K562 (cell line): ENCODE measurements around the gene HPCAL1. TPM values are rescaled to one million over a fixed set of nuclear protein-coding genes. Genes with fewer than 3 reads are reported as not detected.

ENCODE experiments used
- ATAC-seq: fragments of 200-7000 bp; cut with Tn5 transposase; 3 replicates; pipeline ENCODE4 v1.9.1; 2020; ENCODE audit warnings: moderate library complexity
- BruUV-seq: library from RNA; stranded (reverse); fragments of 400-500 nt; replicated peaks from 2 replicates; lab custom pipeline; 2021; lab: Mats Ljungman, UMichigan
- CTCF ChIA-PET: fragments of 300-600 bp; formaldehyde crosslinking; extraction: SDS; loops from one replicate; lab custom pipeline; 2021; ENCODE audit warnings: low intra/inter-chr PET ratio; lab: Yijun Ruan, JAX
- POLR2A ChIA-PET: fragments of 300-600, 350-650 bp; sonication (Branson Sonifier 250); formaldehyde crosslinking; extraction: SDS; loops from one replicate; lab custom pipeline; 2021; ENCODE audit warnings: antibody characterized with exemption, inconsistent platforms; lab: Yijun Ruan, JAX
- DNase-seq, 4 experiments: peaks; one replicate each; pipeline versions ENCODE4 v3.0.0 to v3.0.0-alpha.2; 2011 to 2018; ENCODE audit warnings: low spot score in 3 of 4, mixed read lengths in 3 of 4; ENCODE audit errors: extremely low read depth in 1 of 4
- FAIRE-seq: peaks from 2 replicates; lab custom pipeline; 2011; peaks lifted over from hg19 to GRCh38; lab: Jason Lieb, UNC
- H2AFZ ChIP-seq: 2 replicates; pipeline ENCODE4 v1.6.0; 2011; ENCODE audit warnings: low read depth, low read length, control low read depth, inconsistent platforms
- H3K27ac ChIP-seq: fragments of 200-600 bp; 3 replicates; pipeline ENCODE4 v1.8.0; 2011; ENCODE audit warnings: low read depth, mild to moderate bottlenecking, control low read depth, inconsistent platforms, low read length, moderate library complexity, mixed read lengths; ENCODE audit errors: extremely low read depth
- H3K27me3 ChIP-seq, 2 experiments: fragments of 300-600 bp in 1 of 2; 2 replicates in 1 of 2; 3 replicates in 1 of 2; pipeline versions ENCODE4 v1.6.0 to v1.8.0; 2011; ENCODE audit warnings: inconsistent platforms in 2 of 2, low read length in 2 of 2, mild to moderate bottlenecking in 1 of 2, mixed read lengths in 1 of 2, moderate library complexity in 1 of 2; ENCODE audit not compliant: control insufficient read depth in 2 of 2, insufficient read depth in 2 of 2
- H3K36me3 ChIP-seq: fragments of 300-600 bp; 3 replicates; pipeline ENCODE4 v1.8.0; 2011; ENCODE audit warnings: mild to moderate bottlenecking, low read length, inconsistent platforms; ENCODE audit not compliant: control insufficient read depth, insufficient read depth
- H3K4me1 ChIP-seq, 2 experiments: fragments of 200-600 bp in 1 of 2; replicated peaks in 1 of 2; 2 replicates in 1 of 2; 3 replicates in 1 of 2; pipeline versions ENCODE4 v1.5.1 to v1.8.0; 2011; ENCODE audit warnings: inconsistent platforms in 2 of 2, low read length in 2 of 2, mild to moderate bottlenecking in 1 of 2, mixed read lengths in 1 of 2, moderate library complexity in 1 of 2; ENCODE audit not compliant: control insufficient read depth in 2 of 2, insufficient read depth in 2 of 2
- H3K4me2 ChIP-seq: 2 replicates; pipeline ENCODE4 v1.6.1; 2011; ENCODE audit warnings: low read length, control low read depth, inconsistent platforms, mixed read lengths; ENCODE audit not compliant: insufficient read depth
- H3K4me3 ChIP-seq: fragments of 200-600 bp; sonication (generic), shearing (Covaris generic); 2 replicates; pipeline ENCODE4 v1.5.1; 2016; ENCODE audit warnings: control low read depth, inconsistent platforms
- H3K79me2 ChIP-seq: fragments of 200-600 bp; 3 replicates; pipeline ENCODE4 v1.8.0; 2011; ENCODE audit warnings: low read length, inconsistent platforms; ENCODE audit not compliant: control insufficient read depth, insufficient read depth
- H3K9ac ChIP-seq, 2 experiments: 2 replicates each; pipeline versions ENCODE4 v1.6.0 to v1.6.1; 2011; ENCODE audit warnings: low read depth in 2 of 2, low read length in 2 of 2, control low read depth in 1 of 2, inconsistent platforms in 1 of 2, mild to moderate bottlenecking in 1 of 2, mixed read lengths in 1 of 2; ENCODE audit not compliant: insufficient read depth in 1 of 2
- H3K9me1 ChIP-seq: one replicate; pipeline ENCODE4 v1.6.0; 2011; ENCODE audit warnings: inconsistent platforms, mild to moderate bottlenecking, low read length, moderate library complexity; ENCODE audit not compliant: control insufficient read depth, insufficient read depth
- H3K9me3 ChIP-seq: replicated peaks from 2 replicates; pipeline ENCODE4 v1.5.1; 2011; ENCODE audit warnings: low read depth, low read length, inconsistent platforms; ENCODE audit not compliant: control insufficient read depth, insufficient read depth
- H4K20me1 ChIP-seq: replicated peaks from 2 replicates; pipeline ENCODE4 v1.6.1; 2011; ENCODE audit warnings: low read length, inconsistent platforms, mixed read lengths; ENCODE audit not compliant: control insufficient read depth, insufficient read depth
- HNRNPL ChIP-seq: fragments of 200-400 bp; formaldehyde crosslinking; IDR thresholded peaks from 2 replicates; pipeline ENCODE4 v1.6.1; 2017; ENCODE audit warnings: low read depth, mild to moderate bottlenecking, low read length
- KDM5B ChIP-seq: fragments of 200-600 bp; sonication (generic); IDR thresholded peaks from 2 replicates; pipeline ENCODE4 v1.6.1; 2012; ENCODE audit warnings: low read depth, mild to moderate bottlenecking, moderate library complexity, low read length, control low read depth, inconsistent platforms; ENCODE audit not compliant: insufficient replicate concordance
- NR2C2 ChIP-seq, 2 experiments: fragments of 200-800 bp in 1 of 2; sonication (Bioruptor generic) in 1 of 2; sonication (generic) in 1 of 2; formaldehyde crosslinking in 1 of 2; IDR thresholded peaks; 2 replicates each; pipeline versions ENCODE4 v1.6.1 to v1.8.0; 2016 to 2022; ENCODE audit warnings: mild to moderate bottlenecking in 1 of 2, missing compliant biosample characterization in 1 of 2, missing genetic modification characterization in 1 of 2, missing genetic modification reagents in 1 of 2
- TOE1 ChIP-seq, 2 experiments: fragments of 450-650 bp in 1 of 2; sonication (generic) in 1 of 2; formaldehyde crosslinking in 1 of 2; IDR thresholded peaks; 2 replicates each; pipeline versions ENCODE4 v1.7.1 to v1.8.0; 2016 to 2022; ENCODE audit warnings: borderline replicate concordance in 2 of 2, mild to moderate bottlenecking in 2 of 2, antibody characterized with exemption in 1 of 2, inconsistent platforms in 1 of 2, low read depth in 1 of 2, missing genetic modification reagents in 1 of 2, moderate library complexity in 1 of 2
- WGBS: fragments of 100-300 bp; shearing (Covaris generic); methylation state at CpG from one replicate; pipeline ENCODE4 v1.1.6; 2016; ENCODE audit warnings: low coverage, mixed read lengths; ENCODE audit not compliant: insufficient coverage; ENCODE audit errors: missing lambda C conversion rate; 5-methylcytosine and 5-hydroxymethylcytosine counted together
- in situ Hi-C: fragments of 300-500 bp; cut with MboI; formaldehyde crosslinking; loops from 4 replicates; pipeline ENCODE4 v1.15.0; 2018; ENCODE audit warnings: inconsistent platforms, mixed read lengths
- intact Hi-C: fragments of 100-400 bp; cut with micrococcal nuclease; formaldehyde crosslinking; loops from 2 replicates; pipeline ENCODE4 v1.14.2; 2022
- polyA plus RNA-seq, 8 experiments: library from polyadenylated mRNA; depleted of rRNA in 4 of 8; stranded (reverse) in 5 of 8; unstranded in 3 of 8; fragments of >200 nt; fragmentation: Nextera tagmentation in 2 of 8; fragmentation: Illumina TruSeq in 1 of 8; extraction: Ambion mirVana in 2 of 8; extraction: Trizol in 1 of 8; gene quantifications; 2 replicates each; pipeline versions ENCODE4 v1.2.1 to v1.2.3, GENCODE V29; 2011 to 2014; ENCODE audit warnings: inconsistent platforms in 1 of 8, missing spikeins in 1 of 8
- total RNA-seq, 7 experiments: library from RNA; depleted of rRNA in 6 of 7; stranded (reverse); fragments of >200 nt in 6 of 7; fragmentation: Illumina TruSeq in 2 of 7; extraction: Trizol in 2 of 7; gene quantifications; 2 replicates each; pipeline versions ENCODE4 v1.2.1 to v1.2.3, GENCODE V29; 2011 to 2021; ENCODE audit warnings: low replicate concordance in 1 of 7
- TF ChIP-seq, protein P1 (sequence below): fragments of 250-450 bp; sonication (Bioruptor Pico); IDR thresholded peaks from 2 replicates; pipeline ENCODE4 v1.6.1; 2021; ENCODE audit warnings: mild to moderate bottlenecking

The HPCAL1 gene
- total and polyA plus RNA-seq, 9 of the 15 experiments (the other 6 are each of a cell fraction or from before 2014, with no cell fraction given): 2.7 to 65.5 (median 23.9) TPM

DNA sequence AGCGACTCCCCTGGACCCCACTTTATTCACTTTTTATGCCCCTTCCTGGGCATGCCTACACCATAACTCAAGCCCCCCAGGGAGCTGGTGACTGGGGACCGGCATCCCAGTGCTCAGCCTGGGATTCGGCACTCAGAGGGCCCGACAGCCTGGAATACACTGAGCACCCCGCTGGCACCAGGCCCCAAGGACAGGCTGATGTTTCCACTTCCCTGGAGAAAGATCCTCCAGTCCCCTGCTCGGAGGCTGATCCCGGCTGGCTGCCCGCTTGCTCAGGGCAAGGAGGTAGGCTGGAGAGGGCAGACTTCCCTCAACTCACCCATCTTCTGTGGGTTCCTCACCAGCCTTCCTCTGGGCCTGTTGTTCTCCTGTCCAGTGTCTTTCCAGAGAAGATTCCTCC lies 108.9 kb downstream of the HPCAL1 start:
- H3K4me1 ChIP-seq: peaks cover 17 to 47% of the 10 kb centered on the region in 2 experiments; a peak in 4 of 5 replicates
- no peak for DNase-seq
- TF ChIP-seq, protein P1, sequence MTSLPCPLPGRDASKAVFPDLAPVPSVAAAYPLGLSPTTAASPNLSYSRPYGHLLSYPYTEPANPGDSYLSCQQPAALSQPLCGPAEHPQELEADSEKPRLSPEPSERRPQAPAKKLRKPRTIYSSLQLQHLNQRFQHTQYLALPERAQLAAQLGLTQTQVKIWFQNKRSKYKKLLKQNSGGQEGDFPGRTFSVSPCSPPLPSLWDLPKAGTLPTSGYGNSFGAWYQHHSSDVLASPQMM: no peak
- TF ChIP-seq KDM5B (no peak), TOE1 (IDR thresholded peaks at IDR 0.05; ENCODE audit: borderline replicate concordance) (no peak), TOE1 (CRISPR knock-in tag; IDR thresholded peaks at IDR 0.05; ENCODE audit: borderline replicate concordance, low read depth) (no peak), HNRNPL (no peak), NR2C2 (CRISPR knock-in tag; IDR thresholded peaks at IDR 0.05) (no peak), NR2C2 (tag; IDR thresholded peaks at IDR 0.05) (no peak)
- TF ChIP-seq, all 486 proteins: peak for 0
- Histone ChIP-seq H3K9me3 (0 out of 2 replicates have a peak, but pooled peaks cover 8% of the 10 kb centered on the region), H3K27me3 (no peaks in the 10 kb centered on the region), H3K27ac (no peak overlapping the region), H2AFZ (no peak overlapping the region), H3K4me3 (no peak overlapping the region), H4K20me1 (0 out of 2 replicates have a peak, but pooled peaks cover under 1% of the 10 kb centered on the region), H3K36me3 (peaks cover 11% of the 10 kb centered on the region; the same call in 2 of the 3 replicates), H3K9ac (no peak overlapping the region), H3K4me2 (no peak overlapping the region), H3K79me2 (no peaks in the 10 kb centered on the region), H3K9me1 (no peaks in the 10 kb centered on the region)
- in situ Hi-C loops: loop anchor here (10.0 to 25.0 kb wide), 2 partner anchors 149 to 267 kb away; no protein-coding TSS in a partner anchor
- WGBS: 85% methylated on average over 4 of the region's 8 CpGs
- ATAC-seq: no peak
- BruUV-seq: no TSS peak
- intact Hi-C loops: no loop called here
- CTCF ChIA-PET: no interaction called here
- no peak for FAIRE-seq
- POLR2A ChIA-PET: no interaction called here
